KMS-11 (cell line): ENCODE results near the gene NUDT22.

Experiments
- H2AFZ ChIP-seq: fragments of 200-600 bp; sonication (generic); 2 replicates; pipeline ENCODE4 v1.6.1; 2016; ENCODE audit warnings: antibody characterized with exemption, mixed run types, low read depth
- H3K27ac ChIP-seq: fragments of 200-600 bp; sonication (generic); 2 replicates; pipeline ENCODE4 v1.6.1; 2016; ENCODE audit warnings: mild to moderate bottlenecking, mixed run types
- H3K27me3 ChIP-seq: fragments of 200-600 bp; sonication (generic); 2 replicates; pipeline ENCODE4 v1.6.1; 2017; ENCODE audit warnings: mild to moderate bottlenecking, low read depth, mixed run types, moderate library complexity; ENCODE audit not compliant: insufficient read depth
- H3K36me3 ChIP-seq: fragments of 200-600 bp; sonication (generic); 2 replicates; pipeline ENCODE4 v1.6.1; 2017; ENCODE audit warnings: mild to moderate bottlenecking, mixed run types; ENCODE audit not compliant: insufficient read depth
- H3K4me1 ChIP-seq: fragments of 200-600 bp; sonication (generic); 2 replicates; pipeline ENCODE4 v1.6.1; 2016; ENCODE audit warnings: mild to moderate bottlenecking, low read depth, mixed run types; ENCODE audit not compliant: poor library complexity, severe bottlenecking
- H3K4me2 ChIP-seq: fragments of 200-600 bp; sonication (generic); 2 replicates; pipeline ENCODE4 v1.7.0; 2016; ENCODE audit warnings: mild to moderate bottlenecking, mixed run types
- H3K4me3 ChIP-seq: fragments of 200-600 bp; sonication (generic); IDR thresholded peaks from 2 replicates; pipeline ENCODE4 v1.6.1; 2017; ENCODE audit warnings: low read depth, low read length, mixed read lengths; ENCODE audit not compliant: insufficient read depth
- H3K79me2 ChIP-seq: fragments of 200-600 bp; sonication (generic); 2 replicates; pipeline ENCODE4 v1.6.1; 2016; ENCODE audit warnings: low read depth, mixed run types; ENCODE audit not compliant: insufficient read depth
- H3K9ac ChIP-seq: fragments of 200-600 bp; sonication (generic); 2 replicates; pipeline ENCODE4 v1.6.1; 2016; ENCODE audit warnings: mild to moderate bottlenecking, mixed run types
- H4K20me1 ChIP-seq: fragments of 200-600 bp; sonication (generic); 2 replicates; pipeline ENCODE4 v1.6.1; 2016; ENCODE audit warnings: mild to moderate bottlenecking, mixed run types; ENCODE audit not compliant: insufficient read depth
- CTCF ChIP-seq: fragments of 200-600 bp; sonication (generic); conservative IDR thresholded peaks from 2 replicates; pipeline ENCODE4 v1.6.1; 2017; ENCODE audit warnings: low read depth, mild to moderate bottlenecking, antibody characterized with exemption, low read length, moderate library complexity, mixed read lengths

Gene NUDT22

GRCh38 chr11:64263021-64263946 lies 37.2 kb downstream of the NUDT22 start:
- no peak overlapping the region for H3K27ac ChIP-seq
- no peak for TF ChIP-seq CTCF
- no peaks in the 10 kb centered on the region for H3K79me2 ChIP-seq
- H2AFZ ChIP-seq = no peak overlapping the region
- H3K27me3 ChIP-seq = no peaks in the 10 kb centered on the region
- H4K20me1 ChIP-seq = no peaks in the 10 kb centered on the region
- H3K4me3 ChIP-seq = no peak overlapping the region
- H3K9ac ChIP-seq = no peak overlapping the region
- peaks cover 3% of the 10 kb centered on the region for H3K4me1 ChIP-seq
- no peaks in the 10 kb centered on the region for H3K36me3 ChIP-seq
- no peak overlapping the region for H3K4me2 ChIP-seq

GRCh38 chr11:64263947-64264317 lies 37.9 kb downstream of the NUDT22 start:
- H3K27me3 ChIP-seq = no peaks in the 10 kb centered on the region
- H2AFZ ChIP-seq = no peak overlapping the region
- H4K20me1 ChIP-seq = no peaks in the 10 kb centered on the region
- H3K27ac ChIP-seq = no peak overlapping the region
- H3K4me3 ChIP-seq = no peak overlapping the region
- peaks cover 9% of the 10 kb centered on the region for H3K4me1 ChIP-seq
- no peaks in the 10 kb centered on the region for H3K79me2 ChIP-seq
- no peak for TF ChIP-seq CTCF
- H3K4me2 ChIP-seq = no peak overlapping the region
- no peak overlapping the region for H3K9ac ChIP-seq
- H3K36me3 ChIP-seq = no peaks in the 10 kb centered on the region

- TF ChIP-seq CTCF = no peak
- Histone ChIP-seq H3K4me1 (peaks cover 9% of the 10 kb centered on the region), H3K4me2 (no peak overlapping the region), H2AFZ (no peak overlapping the region), H4K20me1 (no peaks in the 10 kb centered on the region), H3K9ac (no peak overlapping the region), H3K4me3 (no peak overlapping the region), H3K27me3 (no peaks in the 10 kb centered on the region), H3K79me2 (no peaks in the 10 kb centered on the region), H3K36me3 (no peaks in the 10 kb centered on the region), H3K27ac (no peak overlapping the region)
These were observed 38.3 kb downstream of the NUDT22 start for GRCh38 chr11:64264371-64264852.

GRCh38 chr11:64265176-64266160 lies 39.4 kb downstream of the NUDT22 start:
- H4K20me1 ChIP-seq = no peaks in the 10 kb centered on the region
- no peak for TF ChIP-seq CTCF
- no peaks in the 10 kb centered on the region for H3K27me3 ChIP-seq
- H3K9ac ChIP-seq = no peak overlapping the region
- H3K4me2 ChIP-seq = no peak overlapping the region
- no peak overlapping the region for H3K27ac ChIP-seq
- H3K4me3 ChIP-seq = no peak overlapping the region
- H3K79me2 ChIP-seq = no peaks in the 10 kb centered on the region
- H2AFZ ChIP-seq = no peak overlapping the region
- H3K36me3 ChIP-seq = no peaks in the 10 kb centered on the region
- peaks cover 9% of the 10 kb centered on the region for H3K4me1 ChIP-seq
